Epidermal melanocyte (primary cell): ENCODE measurements around the gene GAB4.
A peak's percentile ranks its signal among the peaks of the same experiment; 100 is the strongest.
"Not testable (repeated sequence)": the region's sequence is repeated elsewhere in the genome, so short reads cannot be mapped to it uniquely, and the experiment has no call there.

ENCODE experiments used
- DNase-seq: peaks from one replicate; pipeline ENCODE4 v3.0.0; 2011; ENCODE audit warnings: low spot score; ENCODE audit not compliant: insufficient read length

GAB4 gene

DNA sequence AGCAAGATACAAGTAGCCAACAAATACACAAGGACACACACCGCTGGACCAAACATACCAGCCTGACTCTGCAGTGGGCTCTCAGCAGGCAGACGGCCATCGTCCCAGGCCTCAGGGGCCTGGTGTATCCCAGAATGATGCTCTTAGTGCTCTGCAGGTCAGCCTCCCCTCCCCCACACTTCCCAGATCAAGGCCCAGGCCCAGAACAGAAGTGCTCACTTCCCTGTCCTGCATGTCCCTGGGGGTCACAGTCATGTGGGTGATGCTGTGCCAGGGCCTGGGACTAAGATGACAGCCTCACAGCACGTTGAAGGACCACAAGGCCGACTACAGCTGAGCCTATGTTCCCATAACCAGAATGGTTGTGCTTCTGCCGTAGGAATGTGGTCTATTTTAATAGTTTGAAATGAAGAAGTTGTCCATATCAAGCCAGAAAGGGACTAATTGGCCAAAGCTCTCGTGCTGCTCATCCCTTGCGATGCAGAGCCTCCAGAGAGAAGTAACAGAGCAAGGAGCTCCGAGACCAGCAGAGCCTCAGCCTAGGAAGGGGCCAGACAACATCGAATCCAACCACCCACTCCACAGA lies 48.6 kb downstream of the GAB4 start:
- no peak for DNase-seq

DNA sequence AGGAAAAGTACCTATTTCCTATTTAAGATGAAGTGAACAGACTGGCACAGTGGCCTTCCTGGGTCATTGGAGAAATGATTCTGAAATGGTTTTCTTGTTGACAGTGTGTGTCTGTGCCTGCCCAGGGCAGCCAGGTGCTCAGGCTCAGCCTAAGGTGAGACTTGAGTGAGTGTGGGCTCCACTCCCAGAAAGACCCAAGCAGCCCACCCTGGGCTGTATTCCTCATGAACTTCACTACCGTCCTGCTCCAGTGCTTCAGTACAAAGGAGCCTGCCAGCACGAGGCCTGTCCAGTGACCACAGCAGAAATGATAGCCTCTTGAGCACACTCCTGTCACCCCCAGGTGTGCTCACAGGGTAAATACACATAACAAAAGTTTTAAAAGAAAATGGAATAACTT lies 49.5 kb downstream of the GAB4 start:
- no peak for DNase-seq

DNA sequence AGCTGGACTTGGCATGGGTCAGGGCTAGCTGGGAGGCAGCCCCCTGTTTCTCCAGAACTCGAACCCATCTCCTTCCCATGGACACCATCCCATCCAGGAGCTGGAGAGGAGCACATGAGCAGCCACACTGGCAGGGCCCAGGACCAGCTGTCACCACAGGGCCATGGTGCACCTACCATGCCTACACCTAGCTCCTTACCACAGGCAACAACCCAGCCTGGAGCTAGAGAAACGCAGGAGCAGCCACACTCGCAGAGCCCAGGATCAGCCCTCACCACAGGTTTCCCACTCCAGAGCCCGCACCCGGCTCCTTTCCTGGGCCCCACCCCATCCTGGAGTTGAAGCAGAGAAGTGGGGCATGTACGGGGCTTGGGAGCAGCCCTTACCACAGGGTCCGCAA lies 50.2 kb downstream of the GAB4 start:
- DNase-seq = no peak

DNA sequence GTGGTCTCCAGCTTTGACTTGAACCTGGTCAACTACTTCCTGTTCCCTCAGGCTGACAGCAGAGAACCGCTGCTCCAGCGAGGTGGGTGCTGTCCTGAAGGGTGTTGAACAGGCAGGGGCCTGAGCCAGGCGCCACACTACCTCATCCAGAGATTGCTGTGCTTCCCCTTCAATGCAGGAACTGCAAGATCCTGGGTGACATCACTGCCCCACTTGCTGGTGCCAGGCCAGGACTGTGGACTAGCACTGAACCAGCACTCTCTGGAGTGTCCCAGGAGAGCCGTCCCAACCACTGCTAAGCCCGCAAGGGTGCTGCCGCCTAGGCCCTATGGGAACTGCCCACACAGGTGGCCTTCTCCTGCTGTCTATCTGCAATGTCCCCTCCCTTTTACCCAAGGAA lies 51.7 kb downstream of the GAB4 start:
- no peak for DNase-seq

DNA sequence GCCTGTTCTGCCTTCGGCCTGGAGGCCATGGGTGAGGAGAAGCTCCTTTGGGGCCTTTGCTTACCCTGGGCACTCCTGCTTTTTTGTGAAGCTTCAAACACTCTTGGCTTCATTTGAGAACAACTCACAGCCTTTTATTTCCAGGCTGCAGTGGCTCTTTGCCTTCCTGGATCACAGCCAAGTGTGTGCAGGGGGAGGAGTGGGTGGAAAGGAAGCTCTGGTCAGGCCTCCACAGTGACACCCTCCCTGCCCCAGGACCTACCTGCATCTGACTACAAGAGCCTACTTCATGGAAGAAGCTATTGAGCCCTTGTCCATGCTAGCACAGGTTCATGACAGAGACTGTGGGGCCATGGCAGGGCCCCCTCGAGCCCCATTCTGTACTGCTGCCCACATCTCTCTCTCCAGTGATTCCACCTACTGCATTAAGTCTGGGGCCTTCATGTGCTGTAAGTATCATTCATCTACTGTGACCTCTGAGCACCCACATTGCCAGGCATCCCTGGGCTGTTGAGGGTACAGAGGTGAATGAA lies 52.3 kb downstream of the GAB4 start:
- DNase-seq = no peak

DNA sequence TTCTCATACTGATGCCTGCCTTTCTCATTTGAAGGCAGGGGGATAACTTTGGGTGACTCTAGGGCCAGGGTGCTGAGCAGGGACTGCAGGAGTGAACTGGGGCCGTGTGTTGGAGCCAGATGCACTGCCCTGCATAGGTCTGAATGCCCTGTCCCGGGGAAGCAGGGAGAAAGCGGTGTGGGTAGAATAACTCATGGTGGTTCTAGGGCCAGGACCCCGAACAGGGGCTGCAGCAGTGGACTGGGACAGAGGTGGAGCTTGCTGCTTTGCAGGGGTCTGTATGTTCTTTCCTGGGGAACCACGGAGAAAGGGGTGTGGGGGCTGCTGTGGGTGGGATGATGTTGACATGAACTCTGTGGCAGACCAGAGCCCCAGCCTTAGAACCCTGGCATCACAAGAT lies 52.9 kb downstream of the GAB4 start:
- no peak for DNase-seq

DNA sequence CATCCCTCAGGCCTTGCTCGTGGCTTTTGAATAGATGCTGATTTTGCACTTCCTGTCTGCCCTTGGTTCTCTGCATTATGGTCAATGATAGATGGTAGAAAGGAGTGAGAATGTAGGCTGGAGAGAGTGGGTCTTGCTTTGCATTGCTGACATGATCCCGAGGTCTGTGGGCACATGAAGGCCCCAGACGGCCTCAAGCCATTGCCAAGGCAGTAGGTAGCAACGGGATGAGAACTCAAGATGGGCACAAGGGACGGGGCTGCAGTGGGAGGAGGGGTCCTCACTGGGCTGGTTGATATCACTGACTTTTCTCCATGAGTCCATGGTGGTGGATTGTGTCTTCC lies 54.0 kb downstream of the GAB4 start:
- DNase-seq = no peak

DNA sequence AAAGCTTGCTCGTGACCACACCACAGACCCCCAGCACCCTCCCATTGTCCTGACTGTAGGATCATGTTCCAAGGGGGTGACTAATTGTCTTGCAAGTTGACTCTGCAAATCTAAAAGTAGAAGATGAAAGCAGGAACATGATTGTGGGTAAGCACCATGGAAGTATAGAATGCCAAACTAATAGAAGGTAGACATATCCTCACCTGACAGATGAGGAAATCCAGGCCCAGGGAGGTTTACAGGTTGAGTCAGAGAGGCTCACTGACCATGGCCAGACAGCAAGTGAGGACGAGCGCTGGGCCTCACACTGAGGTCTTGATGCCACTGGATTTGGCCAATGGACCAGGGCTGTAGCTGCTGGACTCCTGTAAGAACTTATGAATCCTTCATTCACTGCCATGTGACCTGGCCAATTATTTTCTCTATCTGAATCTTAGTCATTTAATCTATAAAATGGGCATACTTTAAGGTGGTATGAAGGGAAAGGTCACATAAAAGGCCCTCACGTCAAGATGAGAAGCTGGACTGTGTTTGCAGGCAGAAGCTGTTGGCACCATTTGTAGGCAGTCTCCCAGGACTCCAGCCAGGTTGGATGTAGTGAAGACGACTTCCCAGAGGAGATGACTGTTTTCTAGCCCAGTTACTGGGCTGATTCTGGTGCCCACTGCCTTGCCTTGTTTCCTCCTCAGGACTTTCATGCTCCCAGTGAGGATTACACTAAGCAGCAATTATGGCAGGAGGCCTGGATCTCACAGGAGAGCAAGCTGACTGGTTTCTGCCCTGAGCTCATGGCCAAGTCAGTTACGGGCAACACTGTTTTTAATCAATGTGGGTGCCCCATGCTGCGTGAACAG lies 54.6 kb downstream of the GAB4 start:
- no peak for DNase-seq

DNA sequence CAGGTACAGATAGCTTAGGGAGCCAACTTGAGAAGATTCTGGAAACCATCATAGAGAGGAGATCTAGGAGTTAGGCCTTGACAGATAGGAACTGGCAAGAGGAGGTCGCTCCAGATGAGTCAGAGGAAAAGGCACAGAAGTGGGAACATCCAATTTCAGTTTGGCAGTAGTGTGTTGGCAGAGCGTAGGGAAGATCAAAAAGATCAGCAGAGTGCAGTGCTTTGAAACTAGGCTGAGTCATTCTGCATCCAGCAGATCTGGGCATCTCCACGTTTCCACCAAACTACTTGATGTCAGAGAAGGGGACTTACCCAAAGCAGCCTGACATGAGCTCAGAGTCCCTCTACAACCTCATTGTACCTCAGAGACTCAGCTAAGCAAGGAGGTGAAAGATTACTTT lies 58.5 kb downstream of the GAB4 start:
- DNase-seq = no peak

DNA sequence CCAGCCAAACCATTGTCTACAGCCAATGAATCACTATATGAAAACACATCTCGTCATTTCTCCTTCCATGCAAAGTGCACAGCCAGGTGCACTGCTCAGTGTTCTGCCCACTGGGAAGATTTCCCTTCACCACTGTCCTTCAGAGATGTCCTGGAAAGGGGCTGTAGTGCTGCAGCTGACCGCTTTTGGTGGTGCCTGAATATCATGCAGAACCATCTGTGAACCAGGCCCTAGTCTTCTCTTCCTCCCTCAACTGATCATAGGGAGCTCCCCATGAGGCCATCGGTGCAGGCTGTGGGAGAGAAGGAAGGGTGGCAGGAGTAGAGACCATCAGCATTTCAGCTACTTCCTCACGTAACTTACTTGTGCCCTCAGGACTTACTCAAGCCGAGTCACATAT lies 70.2 kb downstream of the GAB4 start:
- no peak for DNase-seq

DNA sequence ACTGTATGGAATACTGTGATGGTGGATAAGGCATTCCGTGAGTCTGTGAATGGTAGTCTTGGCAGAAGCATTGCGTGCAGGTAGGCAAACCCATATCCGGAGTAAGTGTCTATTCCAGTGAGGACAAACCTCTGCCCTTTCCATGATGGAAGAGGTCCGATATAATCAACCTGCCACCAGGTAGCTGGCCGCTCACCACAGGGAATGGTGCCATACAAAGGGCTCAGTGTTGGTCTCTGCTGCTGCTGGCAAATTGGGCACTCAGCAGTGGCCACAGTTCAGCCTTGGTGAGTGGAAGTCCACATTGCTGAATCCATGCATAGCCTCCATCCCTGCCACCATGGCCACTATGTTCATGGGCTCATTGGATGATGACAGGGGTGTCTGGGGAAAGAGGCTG lies 70.8 kb downstream of the GAB4 start:
- DNase-seq = not testable (repeated sequence)

DNA sequence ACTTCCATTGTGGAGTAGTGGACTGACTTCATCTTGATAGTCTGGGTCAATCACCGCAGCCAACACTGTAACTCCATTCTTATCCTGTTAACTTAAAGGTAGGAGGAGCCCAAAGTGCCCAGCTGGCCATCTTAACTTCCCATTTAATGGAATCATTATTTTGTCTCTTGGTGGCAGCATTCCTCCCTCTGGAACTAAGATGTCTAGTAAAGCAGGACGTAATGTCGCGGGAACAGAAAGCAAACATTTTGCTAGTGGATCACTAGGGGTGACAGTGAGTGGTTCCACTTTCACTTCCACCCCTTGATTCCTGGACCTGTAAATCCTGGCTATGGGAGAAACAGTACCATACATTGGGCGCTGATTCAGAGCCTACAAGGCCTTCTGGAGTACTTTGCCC lies 71.4 kb downstream of the GAB4 start:
- DNase-seq = no peak

DNA sequence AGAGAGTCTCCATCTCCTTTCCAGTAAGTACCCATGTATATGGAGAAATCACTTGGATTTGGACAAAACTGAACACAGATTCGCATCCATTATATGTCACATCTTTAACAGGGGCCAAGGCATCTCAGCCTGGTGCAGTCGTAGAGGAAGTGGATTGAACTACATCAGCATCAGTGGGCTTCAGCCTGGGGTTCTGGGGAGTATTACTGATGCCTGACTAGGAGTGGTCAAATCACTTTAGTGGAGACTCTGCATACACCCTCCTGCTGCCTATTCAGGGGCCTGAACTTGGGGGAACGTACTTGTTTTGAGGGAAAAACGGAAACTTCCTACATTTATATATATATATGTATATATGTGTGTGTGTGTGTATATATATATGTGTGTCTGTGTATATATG lies 72.8 kb downstream of the GAB4 start:
- no peak for DNase-seq

DNA sequence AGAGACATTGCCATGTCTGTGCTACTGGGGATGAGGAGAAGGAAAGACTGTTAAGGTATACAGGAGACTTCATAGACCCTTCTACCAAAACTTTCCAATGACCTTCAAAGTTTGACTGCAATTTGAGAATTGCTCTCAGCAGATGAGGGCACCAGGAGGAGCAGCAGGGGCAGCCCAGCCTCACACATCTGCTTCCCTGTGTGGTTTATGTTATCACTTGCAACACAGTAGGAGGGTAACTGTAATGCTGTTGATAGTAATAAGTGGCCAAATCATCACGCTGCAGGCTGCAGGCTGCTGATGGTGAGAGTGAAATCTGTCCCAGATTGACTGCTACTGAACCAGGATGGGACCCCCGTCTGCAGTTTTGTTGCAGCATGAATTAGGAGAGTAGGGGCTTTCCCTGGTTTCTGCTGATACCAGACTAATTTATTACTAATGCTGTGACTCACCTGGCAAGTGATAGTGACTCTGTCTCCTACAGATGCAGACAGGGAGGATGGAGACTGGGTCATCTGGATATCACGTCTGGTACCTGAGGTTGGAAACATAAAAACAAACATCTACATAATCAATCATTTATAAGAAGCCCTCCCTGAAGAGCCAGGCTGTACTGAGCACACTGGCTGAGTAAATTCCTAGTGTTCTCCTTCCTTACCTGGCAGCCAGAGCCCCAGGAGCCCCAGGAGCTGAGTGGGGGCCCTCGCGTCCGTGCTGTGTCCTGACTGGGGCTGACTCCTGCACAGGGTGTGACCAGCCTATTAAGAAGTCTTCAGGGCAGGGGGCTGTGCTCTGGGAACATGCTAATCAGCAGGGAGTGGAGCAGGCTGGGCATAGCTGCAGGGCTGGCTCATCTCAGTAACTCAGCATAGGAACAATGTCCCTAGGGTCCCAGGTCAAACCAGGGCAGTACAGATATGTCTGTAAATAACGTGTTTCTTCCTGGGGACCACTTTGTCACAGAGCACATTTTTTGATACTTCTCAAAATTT lies 74.4 kb downstream of the GAB4 start:
- DNase-seq = no peak

DNA sequence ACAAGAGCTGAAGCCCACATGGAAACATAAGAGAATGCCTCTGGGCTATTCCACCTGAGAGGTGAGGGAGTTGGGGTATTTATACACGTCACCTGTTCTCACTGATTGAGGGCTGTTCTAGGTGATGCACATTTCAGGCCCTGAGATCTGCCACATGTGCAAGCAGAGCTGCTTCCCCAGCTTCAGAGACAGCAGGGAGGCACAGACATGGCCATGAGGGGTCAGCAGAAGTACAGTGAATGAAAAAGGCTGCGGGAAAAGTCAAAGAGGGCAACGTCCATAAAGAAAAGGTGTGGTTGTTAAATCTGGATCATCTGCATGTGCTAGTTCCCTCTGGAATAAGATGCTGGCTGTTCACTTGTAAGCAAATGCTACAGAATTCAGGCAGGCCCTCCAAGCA lies 75.4 kb downstream of the GAB4 start:
- no peak for DNase-seq

DNA sequence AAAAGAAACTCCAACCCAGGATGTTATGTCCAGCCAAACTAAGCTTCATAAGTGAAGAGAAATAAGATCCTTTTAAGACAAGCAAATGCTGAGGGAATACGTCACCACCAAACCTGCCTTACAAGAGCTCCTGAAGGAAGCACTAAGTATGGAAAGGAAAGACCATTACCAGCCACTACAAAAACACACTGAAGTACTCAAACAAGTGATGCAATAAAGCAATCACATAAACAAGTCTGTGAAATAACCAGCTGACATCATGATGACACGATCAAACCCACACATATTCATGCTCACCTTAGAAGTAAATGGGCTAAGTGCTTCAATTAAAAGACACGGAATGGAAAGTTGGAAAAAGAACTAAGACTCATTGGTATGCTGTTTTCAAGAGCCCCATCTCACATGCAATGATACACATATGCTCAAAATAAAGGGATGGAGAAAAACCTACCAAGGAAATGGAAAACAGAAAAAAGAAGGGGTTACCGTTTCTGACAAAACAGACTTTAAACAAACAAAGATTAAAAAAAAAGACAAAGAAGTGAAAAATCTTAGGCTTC lies 82.5 kb downstream of the GAB4 start:
- no peak for DNase-seq

DNA sequence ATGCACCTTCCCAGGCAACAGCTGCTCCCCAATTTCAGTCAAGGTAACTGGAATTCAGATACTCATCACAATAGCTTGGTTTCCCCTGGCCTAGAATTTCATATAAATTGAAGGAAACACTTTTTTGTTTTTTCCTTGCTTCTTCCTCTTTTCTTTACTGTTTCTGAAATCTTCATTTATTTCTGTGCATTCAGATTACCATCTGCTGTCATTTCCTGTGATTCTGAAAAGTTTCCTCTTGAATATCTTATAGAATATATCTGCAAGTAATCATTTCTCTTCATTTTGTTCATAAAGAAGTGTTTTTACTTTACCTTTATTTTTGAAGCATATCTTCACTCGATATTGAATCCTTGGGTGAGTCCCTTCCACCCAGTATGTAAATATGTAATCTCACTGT lies 85.3 kb downstream of the GAB4 start:
- DNase-seq = no peak

DNA sequence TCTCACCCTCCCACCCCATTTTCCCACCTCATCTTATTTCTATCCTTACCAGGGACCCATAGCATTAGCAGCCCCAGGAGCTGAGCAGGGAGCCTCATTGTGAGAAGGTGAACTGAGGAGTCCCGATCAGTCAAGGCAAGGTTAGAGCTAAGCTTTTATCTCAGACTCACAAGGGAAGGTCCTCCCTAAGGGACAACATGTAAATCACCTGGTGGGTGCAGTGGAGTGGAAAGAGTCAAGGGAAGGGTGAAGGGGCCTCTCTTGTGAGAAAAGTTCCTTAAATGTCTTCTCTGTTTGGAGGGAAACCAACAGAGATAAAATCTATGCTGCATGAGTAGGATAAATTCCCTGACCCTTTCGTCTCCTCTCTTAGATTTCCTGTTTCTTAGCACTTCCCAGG lies 85.9 kb downstream of the GAB4 start:
- DNase-seq = no peak

DNA sequence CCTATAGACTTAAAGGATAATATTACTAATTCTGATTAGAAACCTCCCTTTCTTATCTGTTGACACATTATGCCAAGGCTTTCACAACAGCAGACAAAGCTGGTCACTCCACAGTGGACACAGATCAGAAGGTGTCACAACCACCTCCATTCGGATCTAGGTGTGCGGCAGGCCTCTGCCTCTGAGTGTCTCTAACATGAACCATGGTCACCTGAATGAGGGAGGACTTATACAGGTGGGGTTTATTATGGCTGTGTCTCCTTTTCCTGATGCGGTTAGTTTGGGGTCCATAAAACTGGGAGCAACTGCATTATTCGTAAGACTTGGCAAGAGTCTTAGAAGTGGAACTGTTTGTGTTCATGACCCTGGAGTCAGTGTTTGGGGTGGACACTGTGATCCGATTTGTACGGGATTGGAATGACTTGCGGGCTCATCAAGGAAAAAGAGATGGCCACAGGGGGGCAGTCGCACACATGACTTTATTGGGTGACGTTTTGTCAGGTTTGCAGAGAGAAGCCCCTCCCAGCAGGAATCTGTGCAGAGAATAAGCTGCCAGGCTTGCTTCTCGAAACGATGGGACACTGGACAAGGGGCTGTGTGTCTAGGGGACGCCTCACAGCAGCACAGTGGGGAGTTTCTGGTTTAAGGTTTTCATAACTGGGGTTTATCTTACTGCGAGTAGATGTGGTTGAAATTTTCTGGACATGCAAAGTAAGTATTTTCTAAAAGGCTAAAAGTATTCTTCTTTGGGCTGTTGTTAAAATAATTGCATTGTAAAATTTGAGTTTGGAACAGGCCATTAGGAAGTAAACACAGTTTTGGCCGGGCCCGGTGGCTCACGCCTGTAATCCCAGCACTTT lies 90.6 kb downstream of the GAB4 start:
- peak; percentile 35 for DNase-seq

DNA sequence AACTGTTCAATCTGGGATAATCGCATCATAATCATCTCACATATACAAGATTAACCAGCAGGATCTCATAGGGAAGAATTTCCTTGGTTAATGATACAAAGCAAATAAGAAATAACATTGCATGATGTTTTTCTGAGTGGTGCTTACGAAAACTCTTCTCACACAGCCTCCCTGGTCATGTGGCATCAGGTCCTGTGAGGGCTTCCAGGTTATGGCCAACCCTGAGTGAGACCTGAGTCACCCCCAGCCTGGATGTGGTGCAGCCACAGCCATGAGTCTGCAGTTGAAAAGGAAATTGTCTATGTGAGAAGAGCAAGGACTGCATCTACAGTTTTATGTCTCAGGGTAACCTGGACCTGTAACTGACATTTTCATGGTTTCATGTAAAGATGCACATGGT lies 92.3 kb downstream of the GAB4 start:
- DNase-seq = no peak

DNA sequence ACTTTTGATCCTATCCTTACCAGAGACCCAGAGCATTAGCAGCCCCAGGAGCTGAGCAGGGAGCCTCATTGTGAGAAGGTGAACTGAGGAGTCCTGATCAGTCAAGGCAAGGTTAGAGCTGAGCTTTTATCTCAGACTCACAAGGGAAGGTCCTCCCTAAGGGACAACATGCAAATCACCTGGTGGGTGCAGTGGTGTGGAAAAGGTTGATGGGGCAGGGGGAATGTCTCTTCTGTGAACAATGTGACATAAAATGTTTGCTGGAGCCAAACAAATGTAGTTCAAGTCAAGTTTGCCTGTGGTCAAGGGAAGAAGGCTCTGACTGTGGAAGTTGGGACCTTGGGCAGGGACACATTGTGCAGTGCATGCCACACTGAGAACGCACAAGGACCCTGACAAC lies 93.1 kb downstream of the GAB4 start:
- DNase-seq = not testable (repeated sequence)
